ENCODE measurements around the gene MPIG6B. TPM values are rescaled to one million over a fixed set of nuclear protein-coding genes. Genes with fewer than 3 reads are reported as not detected.

MPIG6B gene
- total RNA-seq, 4 donors from 2014 or later: 0.33 TPM; not detected in 3

DNA sequence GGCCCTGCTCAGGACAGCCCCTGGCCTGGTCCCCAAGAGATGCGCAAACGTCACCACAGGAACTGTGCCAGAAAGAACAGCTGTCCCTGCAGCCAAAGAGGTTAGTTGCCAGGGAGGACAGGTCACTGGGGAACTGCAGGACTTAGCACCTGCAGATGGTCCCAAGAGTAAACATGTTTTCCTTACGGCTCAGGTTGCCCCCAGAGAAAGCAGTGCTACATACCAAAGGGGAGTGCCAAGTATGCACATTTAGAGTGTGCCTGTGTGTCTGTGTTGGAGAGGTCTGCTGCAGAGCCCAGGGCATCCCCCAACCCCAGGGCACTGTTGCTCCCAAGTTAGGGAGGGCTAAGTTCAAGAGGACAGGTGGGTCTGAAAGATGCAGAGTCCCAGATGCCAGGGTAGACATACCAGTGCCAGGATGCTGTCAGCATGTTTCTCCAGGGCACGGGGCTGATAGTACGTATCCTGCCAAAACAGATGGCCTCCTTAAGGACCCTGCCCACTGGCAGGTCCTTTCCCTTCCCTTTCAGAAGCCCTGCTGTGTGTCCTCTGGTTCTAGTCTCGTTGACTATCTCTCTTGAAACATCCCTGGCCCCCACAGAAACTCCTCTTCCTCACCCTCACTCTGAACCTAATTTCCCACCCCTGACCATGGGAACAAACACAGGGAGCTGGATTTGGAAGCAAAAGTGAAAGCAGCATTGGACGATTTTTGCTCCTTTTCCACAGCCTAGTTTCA, 21.3 kb upstream of the MPIG6B start:
- TF ChIP-seq CTCF (IDR thresholded peaks at IDR 0.05; ENCODE audit: low read depth): no peak

DNA sequence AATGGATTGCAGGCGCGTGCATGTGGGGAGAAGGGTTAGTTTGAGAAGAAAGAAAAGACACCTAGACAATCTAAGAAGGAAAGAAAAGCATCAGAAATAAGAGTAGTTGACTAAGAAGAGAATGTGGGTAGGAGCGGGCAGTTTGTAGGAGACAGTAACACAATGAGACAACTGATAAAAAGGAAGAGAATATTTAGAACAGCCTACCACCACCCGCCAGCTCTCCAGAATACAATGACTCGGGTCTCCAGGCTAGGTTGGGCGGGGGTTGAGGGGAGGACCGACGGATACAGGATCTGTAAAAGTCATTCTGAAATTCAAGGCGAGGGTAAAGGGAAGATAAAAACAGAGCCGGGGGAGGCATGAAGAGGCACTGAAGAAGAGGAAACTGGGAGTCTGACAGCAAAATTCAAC, 20.8 kb upstream of the MPIG6B start:
- TF ChIP-seq CTCF (IDR thresholded peaks at IDR 0.05; ENCODE audit: low read depth): no peak

DNA sequence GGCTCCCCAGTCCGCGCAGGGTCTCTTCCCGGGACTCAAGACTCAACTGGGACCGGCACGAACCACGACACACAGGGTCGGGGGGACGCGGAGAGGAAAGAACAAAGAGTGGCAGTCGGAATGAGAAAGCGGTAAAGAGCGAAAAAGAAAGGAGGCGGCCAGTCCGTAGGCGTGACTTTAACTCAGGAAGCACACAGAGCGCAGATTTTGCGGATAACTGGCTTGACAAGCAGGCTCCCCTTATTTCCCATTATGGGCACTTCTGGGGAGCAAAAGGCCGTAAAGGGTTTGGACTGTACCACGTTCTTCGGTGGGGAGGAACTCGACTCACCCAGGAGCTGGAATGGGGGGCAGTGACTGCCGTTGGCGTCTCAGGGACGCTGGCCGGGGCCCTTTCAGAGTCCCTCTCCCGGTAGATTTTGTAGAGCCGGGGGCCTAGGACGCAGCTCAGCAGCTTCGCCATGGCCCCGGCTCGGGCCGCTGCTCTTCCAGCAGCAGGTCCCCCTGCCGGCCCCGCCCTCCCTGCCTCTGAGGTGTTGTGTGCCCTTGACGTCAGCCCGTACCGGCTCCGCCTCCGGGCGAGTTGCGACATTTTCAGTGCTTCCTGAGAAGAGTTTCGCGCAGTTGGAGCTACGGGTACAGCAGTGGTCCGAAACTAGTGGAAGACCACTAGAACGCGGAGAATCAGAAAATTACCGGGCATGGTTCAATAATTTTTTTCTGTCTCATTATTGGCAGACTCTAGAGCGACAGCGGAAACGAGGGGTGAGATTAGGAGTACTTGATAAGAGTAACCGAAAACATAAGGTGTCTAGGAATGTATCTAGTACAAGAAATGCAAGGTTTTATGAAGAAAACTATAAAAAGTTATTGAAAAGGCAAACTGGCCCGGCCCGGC, 20.1 kb upstream of the MPIG6B start, which contains the start of gene ABHD16A:
Gene ABHD16A (minus strand): TSS at position 506 of the 898 bp plus-strand sequence. CDS start 43 bp downstream, at position 463.
- no peak for TF ChIP-seq CTCF (IDR thresholded peaks at IDR 0.05; ENCODE audit: low read depth)

GRCh38 chr6:31705931-31706330, 17.2 kb upstream of the MPIG6B start:
- no peak for TF ChIP-seq CTCF (IDR thresholded peaks at IDR 0.05; ENCODE audit: low read depth)

DNA sequence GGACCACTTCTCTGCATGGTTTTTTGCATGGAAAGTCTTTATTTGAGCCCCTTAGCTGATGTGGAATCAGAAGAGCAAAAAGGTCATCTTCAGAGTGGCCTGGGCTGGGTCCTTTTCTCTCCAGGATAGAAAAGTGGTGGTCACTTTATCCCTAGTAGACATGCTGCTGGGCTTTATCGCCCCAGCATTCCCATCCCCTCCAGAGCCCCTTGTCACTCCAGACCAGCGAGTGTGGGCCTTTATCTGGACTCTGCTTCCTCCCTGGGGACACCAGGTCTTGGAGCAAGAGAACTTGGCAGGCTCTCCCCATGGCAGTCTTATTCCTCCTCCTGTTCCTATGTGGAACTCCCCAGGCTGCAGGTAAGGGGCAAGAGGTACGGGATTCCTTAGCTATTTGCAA, 16.6 kb upstream of the MPIG6B start, which contains the start of gene LY6G6F:
Gene LY6G6F (plus strand): TSS at position 268 of the 400 bp plus-strand sequence. CDS start 41 bp downstream, at position 309.
- no peak for TF ChIP-seq CTCF (IDR thresholded peaks at IDR 0.05; ENCODE audit: low read depth)

- TF ChIP-seq CTCF (IDR thresholded peaks at IDR 0.05; ENCODE audit: low read depth): no peak
Observed at GRCh38 chr6:31707701-31708100, 15.5 kb upstream of the MPIG6B start.

- no peak for TF ChIP-seq CTCF (IDR thresholded peaks at IDR 0.05; ENCODE audit: low read depth)
Observed at GRCh38 chr6:31708224-31708623, 14.9 kb upstream of the MPIG6B start.

All from subcutaneous adipose tissue (tissue), 4 donors.